HG03442 (cell line): Measurements from ENCODE around the gene VLDLR.
"Not testable (repeated sequence)": the region's sequence is repeated elsewhere in the genome, so short reads cannot be mapped to it uniquely, and the experiment has no call there.

Experiments
- ATAC-seq: cut with Tn5 transposase; IDR thresholded peaks from one replicate; pipeline ENCODE4 v1.9.1; 2021; ENCODE audit warnings: mild to moderate bottlenecking, moderate library complexity; ENCODE audit not compliant: unreplicated experiment

Gene VLDLR

DNA sequence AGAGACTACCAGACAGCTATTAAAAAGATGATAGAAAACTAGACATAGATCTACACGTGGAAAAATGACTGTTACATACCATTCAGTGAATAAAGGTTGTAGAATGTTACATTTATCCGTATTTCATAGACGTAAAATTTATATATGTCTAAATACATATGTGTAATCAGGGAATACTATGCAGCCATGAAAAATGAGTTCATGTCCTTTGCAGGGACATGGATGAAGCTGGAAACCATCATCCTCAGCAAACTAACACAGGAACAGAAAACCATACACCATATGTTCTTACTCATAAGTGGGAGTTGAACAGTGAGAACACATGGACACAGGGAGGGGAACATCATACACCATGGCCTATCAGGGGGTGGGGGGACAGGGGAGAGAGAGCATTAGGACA, 85.7 kb downstream of the VLDLR start:
- ATAC-seq, result not testable (repeated sequence)
